Measurements from ENCODE around the gene ADI1. TPM values are rescaled to one million over a fixed set of nuclear protein-coding genes. Genes with fewer than 3 reads are reported as not detected.
A peak's percentile ranks its signal among the peaks of the same experiment; 100 is the strongest.

Gene ADI1
- total RNA-seq, 4 donors from 2014 or later: 61.9 to 106 (median 82.9) TPM

DNA sequence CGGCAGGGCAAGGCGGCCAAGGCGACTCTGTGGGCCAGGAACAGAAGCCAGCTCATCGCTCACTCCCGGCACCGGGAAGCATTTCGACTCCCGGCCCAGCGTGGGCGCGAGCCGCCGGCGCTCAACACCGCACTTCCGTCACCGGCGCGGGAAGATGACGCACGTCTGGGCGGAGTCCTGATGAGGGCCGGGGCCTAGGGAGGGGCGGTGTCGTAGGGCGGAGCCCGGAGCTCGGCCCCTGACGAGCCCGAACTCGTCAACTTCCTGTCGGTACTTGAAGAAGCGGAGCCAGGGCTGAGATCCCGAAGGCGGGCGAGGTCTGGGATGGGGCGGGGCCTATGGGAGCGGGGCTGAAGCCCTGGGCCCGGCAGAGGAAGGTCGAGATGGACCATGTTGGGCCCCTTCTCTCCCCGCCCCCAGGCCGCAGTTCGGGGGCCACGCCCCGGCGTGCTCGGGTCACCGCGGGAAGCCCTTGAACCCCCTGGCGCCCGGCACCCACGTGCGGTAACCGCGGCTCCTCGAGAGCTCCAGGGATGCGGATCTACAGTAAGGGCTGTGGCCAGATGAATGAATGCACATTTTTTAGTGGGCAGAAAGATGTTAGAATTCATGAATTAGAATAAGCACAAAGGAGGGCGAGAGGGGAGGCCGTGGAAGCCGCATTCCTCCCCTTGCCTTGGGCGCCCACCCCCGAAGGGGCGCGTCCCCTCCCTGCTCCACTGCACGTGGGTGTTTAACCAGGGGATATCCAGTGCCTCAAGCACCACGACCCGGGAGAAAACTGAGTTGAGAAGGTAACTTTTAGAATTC lies 39.1 kb upstream of the ADI1 start, which contains the start of gene RNASEH1:
Gene RNASEH1, minus strand, starts transcription at position 129 of the 810 bp plus-strand sequence. Its CDS starts 73 bp downstream, at position 56.
- Histone ChIP-seq H3K36me3 (peaks cover 0 to 46% of the 10 kb centered on the region in 2 donors), H3K27me3 (no peaks in the 10 kb centered on the region), H3K4me3 (peak within 1 kb of the TSS; percentile 72 to 88), H3K9me3 (no peaks in the 10 kb centered on the region), H3K27ac (peak within 1 kb of the TSS; percentile 90 to 99 (median 92)), H3K4me1 (peaks cover 0 to 22% (median 15%) of the 10 kb centered on the region in 3 donors)
- no peak for TF ChIP-seq EP300 (IDR thresholded peaks at IDR 0.05)
- no peak for TF ChIP-seq CTCF (IDR thresholded peaks at IDR 0.05)
- TF ChIP-seq POLR2A (IDR thresholded peaks at IDR 0.05): peak; percentile 89 to 90
- TF ChIP-seq POLR2AphosphoS5 (IDR thresholded peaks at IDR 0.05): peak; percentile 99
- 0% methylated on average over 10 of the region's 67 CpGs; no CpG with 5 or more reads in 1 of the 2 donors for WGBS, 2 donors (ENCODE audit: low coverage in 1 of 2)
- peak; percentile 100 for ATAC-seq

DNA sequence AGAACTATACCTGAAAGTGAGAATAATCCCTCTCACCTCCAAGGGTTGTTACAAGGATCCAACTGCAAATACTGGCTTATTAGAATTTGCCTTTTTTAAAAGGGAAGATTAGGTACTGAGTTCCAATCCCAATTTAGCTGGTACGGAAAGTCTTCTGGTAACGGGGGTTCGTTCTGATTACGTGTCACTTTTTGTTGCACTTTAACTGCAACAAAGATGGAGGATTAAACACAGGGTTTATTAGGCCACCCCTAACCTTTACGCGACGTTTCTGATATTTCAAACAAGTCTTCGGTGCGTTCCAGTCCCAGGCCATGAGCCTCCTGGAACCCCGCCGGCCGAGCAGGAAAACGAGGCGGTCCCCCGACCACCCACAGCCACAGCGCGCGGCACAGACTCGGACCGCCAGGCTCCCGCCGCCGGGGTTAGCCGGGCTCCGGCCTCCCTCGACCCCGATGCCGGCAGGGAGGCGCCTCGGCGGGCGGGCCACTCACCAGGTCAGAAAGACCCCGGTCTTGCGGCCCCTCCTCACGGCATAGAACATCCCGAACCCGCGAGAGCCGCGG lies 38.4 kb upstream of the ADI1 start:
- H3K27me3 ChIP-seq: no peaks in the 10 kb centered on the region
- TF ChIP-seq EP300 (IDR thresholded peaks at IDR 0.05) (no peak), CTCF (IDR thresholded peaks at IDR 0.05) (peak in 1 of 4 experiments; percentile 8)
- H3K4me1 ChIP-seq: peaks cover 0 to 22% (median 15%) of the 10 kb centered on the region in 3 donors
- peak overlapping the region; percentile 90 to 99 (median 92) for H3K27ac ChIP-seq
- whole genome bisulfite sequencing, 2 donors (ENCODE audit: low coverage in 1 of 2): 0 to 3% methylated on average over 4 to 14 of the region's 40 CpGs
- H3K9me3 ChIP-seq: no peaks in the 10 kb centered on the region
- no peak for ATAC-seq
- H3K4me3 ChIP-seq: peak overlapping the region; percentile 72 to 88
- H3K36me3 ChIP-seq: peaks cover 0 to 53% of the 10 kb centered on the region in 2 donors

DNA sequence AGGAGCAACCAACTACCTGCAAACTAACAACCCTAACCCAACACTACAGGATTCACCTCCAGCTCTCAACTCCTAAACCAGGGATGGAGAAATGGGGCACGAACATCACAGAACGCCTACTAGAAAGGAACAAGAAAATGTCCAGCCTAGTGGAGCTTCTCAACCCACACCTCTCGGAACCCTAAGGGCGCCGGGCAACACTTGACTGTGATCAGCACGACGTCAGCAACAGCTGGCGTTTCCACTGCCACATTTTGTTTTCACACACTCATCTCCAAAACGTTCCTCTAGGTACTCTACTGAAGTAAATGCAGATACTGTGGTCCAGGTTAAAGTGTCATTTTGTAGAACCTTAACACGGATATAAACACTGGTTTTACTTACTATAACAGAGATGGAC lies 34.6 kb upstream of the ADI1 start:
- Histone ChIP-seq H3K36me3 (peaks cover 0 to 78% of the 10 kb centered on the region in 2 donors), H3K27me3 (no peaks in the 10 kb centered on the region), H3K9me3 (no peaks in the 10 kb centered on the region), H3K4me1 (peaks cover 0 to 16% (median 12%) of the 10 kb centered on the region in 3 donors), H3K27ac (no peak overlapping the region), H3K4me3 (no peak overlapping the region)
- no peak for ATAC-seq
- TF ChIP-seq POLR2AphosphoS5 (IDR thresholded peaks at IDR 0.05) (no peak), EP300 (IDR thresholded peaks at IDR 0.05) (no peak)
- WGBS, 2 donors (ENCODE audit: low coverage in 1 of 2): 70 to 86% methylated on average over 4 to 10 of the region's 10 CpGs

- 94 to 100% methylated on average over 2 of the region's 2 CpGs for WGBS, 2 donors (ENCODE audit: low coverage in 1 of 2)
- H3K27ac ChIP-seq: no peak overlapping the region
- TF ChIP-seq POLR2AphosphoS5 (IDR thresholded peaks at IDR 0.05): no peak
- TF ChIP-seq CTCF (IDR thresholded peaks at IDR 0.05): no peak
- no peak for TF ChIP-seq POLR2A (IDR thresholded peaks at IDR 0.05)
- no peak for TF ChIP-seq EP300 (IDR thresholded peaks at IDR 0.05)
- no peaks in the 10 kb centered on the region for H3K4me1 ChIP-seq
- no peak overlapping the region for H3K4me3 ChIP-seq
- no peaks in the 10 kb centered on the region for H3K9me3 ChIP-seq
- ATAC-seq: no peak
- peaks cover 10 to 99% of the 10 kb centered on the region in 2 donors for H3K36me3 ChIP-seq
- no peaks in the 10 kb centered on the region for H3K27me3 ChIP-seq
These were observed 28.6 kb upstream of the ADI1 start for GRCh38 chr2:3547915-3548314.

DNA sequence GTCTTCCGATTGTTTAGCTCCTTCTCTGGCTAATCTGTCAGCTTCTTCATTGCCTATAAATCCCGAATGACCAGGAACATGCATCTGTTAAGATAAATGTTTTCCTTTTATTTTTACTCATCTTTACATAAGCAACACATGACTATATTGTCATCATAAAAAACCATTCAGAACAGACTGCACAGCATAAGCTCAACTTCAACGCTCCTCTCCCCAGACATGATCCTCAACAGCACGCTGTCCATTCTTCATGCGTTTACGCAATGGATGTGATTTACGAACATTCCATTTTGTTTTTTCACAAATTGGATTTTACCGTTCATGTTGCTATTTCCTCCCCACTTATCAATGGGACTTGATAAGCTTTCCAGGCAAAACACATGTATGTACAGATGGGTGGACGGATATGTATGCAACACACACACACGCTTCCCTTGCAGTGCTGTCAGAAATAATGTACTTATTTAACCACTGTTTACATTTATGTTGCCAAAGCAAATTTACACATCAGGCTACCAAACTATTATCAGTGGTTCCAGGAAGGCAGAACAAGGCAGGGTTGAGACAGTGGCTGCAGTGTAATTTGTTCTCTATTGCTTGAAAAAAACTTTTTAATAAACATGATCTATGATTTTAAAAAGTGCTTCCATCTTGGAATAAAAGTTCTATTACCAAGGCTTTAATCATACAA lies 26.6 kb upstream of the ADI1 start:
- Histone ChIP-seq H3K36me3 (peaks cover 10 to 100% of the 10 kb centered on the region in 2 donors), H3K27ac (no peak overlapping the region), H3K4me1 (no peaks in the 10 kb centered on the region), H3K27me3 (no peaks in the 10 kb centered on the region), H3K9me3 (no peaks in the 10 kb centered on the region), H3K4me3 (no peak overlapping the region)
- ATAC-seq: no peak
- 81 to 89% methylated on average over 10 of the region's 10 CpGs for WGBS, 2 donors (ENCODE audit: low coverage in 1 of 2)
- no peak for TF ChIP-seq CTCF (IDR thresholded peaks at IDR 0.05)
- TF ChIP-seq POLR2A (IDR thresholded peaks at IDR 0.05): no peak
- no peak for TF ChIP-seq POLR2AphosphoS5 (IDR thresholded peaks at IDR 0.05)
- no peak for TF ChIP-seq EP300 (IDR thresholded peaks at IDR 0.05)

All from gastroesophageal sphincter (tissue), 4 donors.